ENCODE measurements around the gene VANGL1.
A peak's percentile ranks its signal among the peaks of the same experiment; 100 is the strongest.

The VANGL1 gene

GRCh38 chr1:115641762-115642167 lies at the start of gene VANGL1:
Gene VANGL1 (plus strand): TSS chr1:115641970. CDS start chr1:115651414, 9,444 bp downstream.
- Mint-ChIP-seq H3K9me3 (peaks cover 14% of the 10 kb centered on the region), H3K27ac (peak within 1 kb of the TSS; percentile 42), H3K4me3 (peak within 1 kb of the TSS; percentile 79), H3K27me3 (peaks cover 64% of the 10 kb centered on the region), H3K4me1 (ENCODE audit: low read depth) (peaks cover 13% of the 10 kb centered on the region), H3K36me3 (ENCODE audit: low read depth) (no peaks in the 10 kb centered on the region)
- peak; percentile 62 for DNase-seq

- Mint-ChIP-seq H3K9me3 (peaks cover 9% of the 10 kb centered on the region), H3K4me1 (ENCODE audit: low read depth) (no peaks in the 10 kb centered on the region), H3K36me3 (ENCODE audit: low read depth) (no peaks in the 10 kb centered on the region), H3K27ac (no peak overlapping the region), H3K27me3 (no peaks in the 10 kb centered on the region), H3K4me3 (no peak overlapping the region)
- no peak for DNase-seq
Observed at GRCh38 chr1:115592264-115592663, 49.5 kb upstream of the VANGL1 start.

- H3K36me3 Mint-ChIP-seq (ENCODE audit: low read depth) = no peaks in the 10 kb centered on the region
- no peak overlapping the region for H3K4me3 Mint-ChIP-seq
- no peak overlapping the region for H3K27ac Mint-ChIP-seq
- H3K27me3 Mint-ChIP-seq = no peaks in the 10 kb centered on the region
- no peaks in the 10 kb centered on the region for H3K4me1 Mint-ChIP-seq (ENCODE audit: low read depth)
- peaks cover 4% of the 10 kb centered on the region for H3K9me3 Mint-ChIP-seq
- no peak for DNase-seq
Observed at GRCh38 chr1:115593365-115594259, 48.2 kb upstream of the VANGL1 start.

GRCh38 chr1:115594600-115594999 lies 47.2 kb upstream of the VANGL1 start:
- H3K4me3 Mint-ChIP-seq = no peak overlapping the region
- H3K27me3 Mint-ChIP-seq = no peaks in the 10 kb centered on the region
- DNase-seq = no peak
- no peaks in the 10 kb centered on the region for H3K4me1 Mint-ChIP-seq (ENCODE audit: low read depth)
- H3K27ac Mint-ChIP-seq = no peak overlapping the region
- H3K36me3 Mint-ChIP-seq (ENCODE audit: low read depth) = no peaks in the 10 kb centered on the region
- H3K9me3 Mint-ChIP-seq = peaks cover 3% of the 10 kb centered on the region

GRCh38 chr1:115595279-115596079 lies 46.3 kb upstream of the VANGL1 start:
- Mint-ChIP-seq H3K4me3 (no peak overlapping the region), H3K4me1 (ENCODE audit: low read depth) (no peaks in the 10 kb centered on the region), H3K27ac (no peak overlapping the region), H3K9me3 (no peaks in the 10 kb centered on the region), H3K36me3 (ENCODE audit: low read depth) (no peaks in the 10 kb centered on the region), H3K27me3 (no peaks in the 10 kb centered on the region)
- DNase-seq = peak; percentile 78

GRCh38 chr1:115596080-115596780 lies 45.5 kb upstream of the VANGL1 start:
- Mint-ChIP-seq H3K4me3 (no peak overlapping the region), H3K27me3 (no peaks in the 10 kb centered on the region), H3K9me3 (no peaks in the 10 kb centered on the region), H3K27ac (no peak overlapping the region), H3K4me1 (ENCODE audit: low read depth) (no peaks in the 10 kb centered on the region), H3K36me3 (ENCODE audit: low read depth) (no peaks in the 10 kb centered on the region)
- no peak for DNase-seq

- peaks cover 10% of the 10 kb centered on the region for H3K27me3 Mint-ChIP-seq
- H3K36me3 Mint-ChIP-seq (ENCODE audit: low read depth) = no peaks in the 10 kb centered on the region
- H3K9me3 Mint-ChIP-seq = no peaks in the 10 kb centered on the region
- H3K4me3 Mint-ChIP-seq = no peak overlapping the region
- H3K4me1 Mint-ChIP-seq (ENCODE audit: low read depth) = no peaks in the 10 kb centered on the region
- no peak overlapping the region for H3K27ac Mint-ChIP-seq
- no peak for DNase-seq
Observed at GRCh38 chr1:115604508-115604907, 37.3 kb upstream of the VANGL1 start.

GRCh38 chr1:115606305-115606704 lies 35.5 kb upstream of the VANGL1 start:
- no peak for DNase-seq
- H3K4me3 Mint-ChIP-seq = no peak overlapping the region

GRCh38 chr1:115609021-115609420 lies 32.7 kb upstream of the VANGL1 start:
- Mint-ChIP-seq H3K27ac (no peak overlapping the region), H3K27me3 (peaks cover 19% of the 10 kb centered on the region), H3K36me3 (ENCODE audit: low read depth) (no peaks in the 10 kb centered on the region), H3K4me1 (ENCODE audit: low read depth) (no peaks in the 10 kb centered on the region), H3K4me3 (no peak overlapping the region), H3K9me3 (no peaks in the 10 kb centered on the region)
- no peak for DNase-seq

More at GRCh38 chr1:115606305-115606704, 35.5 kb upstream of the VANGL1 start:
- Mint-ChIP-seq H3K36me3 (ENCODE audit: low read depth) (no peaks in the 10 kb centered on the region), H3K27ac (no peak overlapping the region), H3K9me3 (no peaks in the 10 kb centered on the region), H3K4me1 (ENCODE audit: low read depth) (no peaks in the 10 kb centered on the region), H3K27me3 (peaks cover 10% of the 10 kb centered on the region)

- H3K27ac Mint-ChIP-seq = no peak overlapping the region
- H3K27me3 Mint-ChIP-seq = peaks cover 33% of the 10 kb centered on the region
- no peak for DNase-seq
- H3K9me3 Mint-ChIP-seq = peaks cover 4% of the 10 kb centered on the region
- no peaks in the 10 kb centered on the region for H3K4me1 Mint-ChIP-seq (ENCODE audit: low read depth)
- no peak overlapping the region for H3K4me3 Mint-ChIP-seq
- no peaks in the 10 kb centered on the region for H3K36me3 Mint-ChIP-seq (ENCODE audit: low read depth)
Observed at GRCh38 chr1:115613767-115614166, 28.0 kb upstream of the VANGL1 start.

- peaks cover 3% of the 10 kb centered on the region for H3K36me3 Mint-ChIP-seq (ENCODE audit: low read depth)
- no peak overlapping the region for H3K27ac Mint-ChIP-seq
- H3K4me3 Mint-ChIP-seq = no peak overlapping the region
Observed at GRCh38 chr1:115620453-115620852, 21.3 kb upstream of the VANGL1 start.

GRCh38 chr1:115620950-115621349 lies 20.8 kb upstream of the VANGL1 start:
- Mint-ChIP-seq H3K36me3 (ENCODE audit: low read depth) (peaks cover 3% of the 10 kb centered on the region), H3K27ac (no peak overlapping the region), H3K9me3 (peaks cover 20% of the 10 kb centered on the region), H3K27me3 (peaks cover 6% of the 10 kb centered on the region), H3K4me3 (no peak overlapping the region), H3K4me1 (ENCODE audit: low read depth) (no peaks in the 10 kb centered on the region)
- no peak for DNase-seq

More at GRCh38 chr1:115620453-115620852, 21.3 kb upstream of the VANGL1 start:
- no peaks in the 10 kb centered on the region for H3K4me1 Mint-ChIP-seq (ENCODE audit: low read depth)
- H3K9me3 Mint-ChIP-seq = peaks cover 22% of the 10 kb centered on the region
- peaks cover 11% of the 10 kb centered on the region for H3K27me3 Mint-ChIP-seq
- no peak for DNase-seq

GRCh38 chr1:115624859-115625258 lies 16.9 kb upstream of the VANGL1 start:
- H3K9me3 Mint-ChIP-seq = peaks cover 26% of the 10 kb centered on the region
- H3K27me3 Mint-ChIP-seq = peaks cover 10% of the 10 kb centered on the region
- no peak overlapping the region for H3K4me3 Mint-ChIP-seq
- DNase-seq = no peak
- peaks cover 3% of the 10 kb centered on the region for H3K36me3 Mint-ChIP-seq (ENCODE audit: low read depth)
- H3K4me1 Mint-ChIP-seq (ENCODE audit: low read depth) = no peaks in the 10 kb centered on the region
- H3K27ac Mint-ChIP-seq = no peak overlapping the region

GRCh38 chr1:115630342-115630741 lies 11.4 kb upstream of the VANGL1 start:
- Mint-ChIP-seq H3K4me3 (no peak overlapping the region), H3K9me3 (peaks cover 8% of the 10 kb centered on the region), H3K36me3 (ENCODE audit: low read depth) (no peaks in the 10 kb centered on the region), H3K4me1 (ENCODE audit: low read depth) (no peaks in the 10 kb centered on the region), H3K27me3 (peaks cover 19% of the 10 kb centered on the region), H3K27ac (no peak overlapping the region)
- DNase-seq = no peak
